Hypothalamus (tissue), 51 donors: ENCODE measurements around the gene GPATCH3.
"Not testable (repeated sequence)": the region's sequence is repeated elsewhere in the genome, so short reads cannot be mapped to it uniquely, and the experiment has no call there.

Experiments
- DNase-seq, 51 donors: peaks; one replicate each; lab custom pipeline; 2025; lab: John Stamatoyannopoulos, UW

GPATCH3 gene, protein sequence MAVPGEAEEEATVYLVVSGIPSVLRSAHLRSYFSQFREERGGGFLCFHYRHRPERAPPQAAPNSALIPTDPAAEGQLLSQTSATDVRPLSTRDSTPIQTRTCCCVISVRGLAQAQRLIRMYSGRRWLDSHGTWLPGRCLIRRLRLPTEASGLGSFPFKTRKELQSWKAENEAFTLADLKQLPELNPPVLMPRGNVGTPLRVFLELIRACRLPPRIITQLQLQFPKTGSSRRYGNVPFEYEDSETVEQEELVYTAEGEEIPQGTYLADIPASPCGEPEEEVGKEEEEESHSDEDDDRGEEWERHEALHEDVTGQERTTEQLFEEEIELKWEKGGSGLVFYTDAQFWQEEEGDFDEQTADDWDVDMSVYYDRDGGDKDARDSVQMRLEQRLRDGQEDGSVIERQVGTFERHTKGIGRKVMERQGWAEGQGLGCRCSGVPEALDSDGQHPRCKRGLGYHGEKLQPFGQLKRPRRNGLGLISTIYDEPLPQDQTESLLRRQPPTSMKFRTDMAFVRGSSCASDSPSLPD

DNA sequence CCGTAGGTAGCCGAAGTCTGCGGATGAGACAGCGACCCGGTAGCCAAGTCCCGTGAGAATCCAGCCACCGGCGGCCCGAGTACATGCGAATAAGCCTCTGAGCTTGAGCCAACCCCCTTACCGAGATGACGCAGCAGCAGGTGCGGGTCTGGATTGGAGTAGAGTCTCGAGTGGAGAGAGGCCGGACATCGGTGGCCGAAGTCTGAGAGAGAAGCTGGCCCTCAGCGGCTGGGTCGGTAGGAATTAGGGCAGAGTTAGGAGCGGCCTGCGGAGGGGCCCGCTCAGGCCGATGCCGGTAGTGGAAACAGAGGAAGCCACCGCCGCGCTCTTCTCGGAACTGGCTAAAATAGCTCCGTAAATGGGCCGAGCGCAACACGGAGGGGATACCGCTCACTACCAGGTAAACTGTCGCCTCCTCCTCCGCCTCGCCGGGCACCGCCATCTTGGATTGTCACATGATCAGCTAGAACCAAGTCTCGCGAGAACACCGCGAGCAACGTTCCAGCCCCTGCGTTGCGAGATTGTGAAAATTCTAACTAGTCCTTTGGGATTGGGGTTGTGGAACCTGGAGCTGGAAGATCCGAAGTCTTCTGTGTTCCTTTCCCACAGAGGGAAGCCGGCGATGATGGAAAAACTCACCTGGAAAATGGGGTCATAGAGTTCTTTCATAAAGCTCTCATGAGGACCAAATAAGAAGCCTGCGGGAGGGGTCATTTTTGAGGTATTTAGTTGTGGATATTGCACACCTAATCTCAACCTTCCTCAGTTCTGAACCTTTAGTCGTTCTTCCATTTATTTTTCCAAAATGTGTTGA lies at the start of gene GPATCH3:
TSS of gene GPATCH3 (minus strand) at position 467 of the 814 bp plus-strand sequence. CDS start at position 442, 25 bp downstream.
- peak; percentile 11 to 90 (median 74) for DNase-seq

DNA sequence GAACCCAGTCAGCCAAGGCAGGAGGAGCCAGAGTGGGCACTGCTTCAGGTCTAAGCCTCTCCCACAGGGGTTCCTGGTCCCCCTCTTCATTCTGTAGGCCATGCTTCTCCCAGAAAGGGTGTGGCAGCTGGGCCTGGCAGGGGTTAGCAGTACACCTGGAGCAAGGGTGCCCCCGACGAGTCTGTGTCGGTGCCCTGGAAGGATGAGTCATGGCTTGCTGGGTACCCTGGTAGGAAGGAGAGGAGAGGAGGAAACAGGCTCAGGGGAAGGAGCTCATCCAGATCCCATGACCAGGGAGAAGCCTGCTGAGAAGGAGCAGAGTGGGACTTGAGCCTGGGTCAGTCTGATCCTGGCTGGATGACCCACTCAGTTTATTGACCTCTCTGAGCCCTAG lies 49.7 kb upstream of the GPATCH3 start:
- no peak for DNase-seq

DNA sequence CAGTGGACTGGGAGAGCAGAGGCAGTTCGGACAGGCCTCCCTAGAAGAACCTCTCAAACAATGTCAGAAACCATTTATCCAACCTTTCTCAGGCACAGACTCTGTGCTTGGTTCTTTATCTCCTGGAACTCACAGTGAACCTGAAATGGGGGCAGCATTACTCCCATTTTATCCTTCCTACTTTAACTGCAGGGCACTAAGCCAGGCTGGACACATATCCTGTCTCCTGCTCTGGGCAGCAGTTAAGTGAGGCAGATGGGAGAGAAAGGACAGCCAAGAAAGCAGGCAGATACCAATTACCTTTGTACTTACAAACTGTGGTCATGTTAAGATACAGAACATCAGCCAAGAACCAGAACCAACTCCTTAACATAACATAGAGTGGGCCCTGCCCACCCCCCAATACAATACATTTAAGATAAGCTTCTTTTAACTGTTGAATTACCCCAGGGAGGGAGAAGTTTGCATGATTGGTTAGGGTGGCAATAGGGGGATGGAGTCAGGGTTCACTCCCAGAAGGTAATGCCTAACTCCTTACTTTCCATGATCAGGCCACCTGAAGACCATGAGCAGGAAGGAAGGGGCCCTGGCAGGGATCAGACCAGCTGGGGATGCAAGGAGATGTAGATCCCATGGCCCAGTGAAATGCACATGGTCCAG lies 49.1 kb upstream of the GPATCH3 start:
- no peak for DNase-seq

DNA sequence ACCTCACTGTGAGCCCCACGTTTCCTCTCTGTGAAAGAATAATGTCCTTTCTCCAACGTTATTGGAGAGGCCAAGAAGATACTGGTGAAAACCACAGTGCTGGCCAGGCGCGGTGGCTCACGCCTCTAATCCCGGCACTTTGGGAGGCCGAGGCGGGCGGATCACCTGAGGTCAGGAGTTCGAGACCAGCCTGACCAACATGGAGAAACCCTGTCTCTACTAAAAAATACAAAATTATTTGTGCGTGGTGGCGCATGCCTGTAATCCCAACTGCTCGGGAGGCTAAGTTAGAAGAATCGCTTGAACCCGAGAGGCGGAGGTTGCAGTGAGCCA lies 48.4 kb upstream of the GPATCH3 start:
- DNase-seq = not testable (repeated sequence)

DNA sequence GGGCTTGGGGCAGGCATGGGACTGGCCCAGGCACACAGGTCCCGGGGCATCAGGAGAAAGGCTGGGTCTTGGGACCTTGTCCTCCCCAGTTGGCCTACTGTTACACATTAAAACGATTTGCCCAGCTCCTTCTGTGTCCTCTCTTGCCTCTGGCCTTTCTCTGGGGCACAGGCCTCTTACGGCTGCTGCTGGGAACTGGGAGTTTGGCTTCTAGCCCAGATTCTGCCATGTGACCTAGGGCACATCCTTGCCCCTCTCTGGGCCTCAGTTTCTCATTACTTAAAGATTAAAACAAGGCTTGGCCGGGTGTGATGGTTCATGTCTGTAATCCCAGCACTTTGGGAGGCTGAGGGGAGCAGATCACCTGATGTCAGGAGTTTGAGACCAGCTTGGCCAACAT lies 46.0 kb upstream of the GPATCH3 start:
- peak in 2 of 51 donors; percentile 1 to 4 for DNase-seq

DNA sequence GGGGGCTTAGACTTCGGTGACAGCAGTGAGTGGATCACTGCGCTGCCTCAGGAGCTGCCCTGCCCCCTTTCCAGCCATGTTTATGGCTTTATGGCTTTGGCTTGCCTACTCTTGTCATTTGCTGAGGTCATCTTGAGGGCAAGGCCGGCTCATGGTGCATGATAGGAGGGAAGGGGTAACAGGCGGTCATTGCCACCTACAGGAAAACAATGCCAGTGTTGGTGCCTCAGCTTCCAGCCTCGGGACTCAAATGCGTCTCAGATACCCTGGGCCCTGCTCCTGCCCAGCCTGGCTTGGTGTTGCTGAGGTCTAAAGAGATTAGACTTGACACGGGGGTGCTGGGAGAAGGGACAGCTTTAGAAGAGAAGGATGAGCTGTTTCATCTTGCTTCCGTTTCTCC lies 45.5 kb upstream of the GPATCH3 start:
- no peak for DNase-seq

DNA sequence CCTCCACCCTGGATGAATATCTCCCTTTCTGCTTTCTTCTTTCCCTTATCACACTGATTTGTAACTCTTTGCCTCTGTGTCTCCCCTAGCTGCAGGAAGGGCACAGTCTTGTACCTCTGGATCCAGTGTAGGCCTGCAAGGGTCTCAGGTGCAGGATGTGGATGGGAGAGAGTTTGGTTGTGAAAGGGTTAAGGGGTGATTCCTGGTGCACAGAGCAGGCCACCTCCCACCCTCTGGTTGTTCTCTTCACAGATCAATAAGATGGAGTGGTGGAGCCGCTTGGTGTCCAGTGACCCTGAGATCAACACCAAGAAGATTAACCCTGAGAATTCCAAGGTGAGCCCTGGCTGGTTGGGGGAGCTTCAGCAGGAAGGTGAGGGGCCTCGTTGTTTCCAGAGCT lies 44.9 kb upstream of the GPATCH3 start:
- no peak for DNase-seq

DNA sequence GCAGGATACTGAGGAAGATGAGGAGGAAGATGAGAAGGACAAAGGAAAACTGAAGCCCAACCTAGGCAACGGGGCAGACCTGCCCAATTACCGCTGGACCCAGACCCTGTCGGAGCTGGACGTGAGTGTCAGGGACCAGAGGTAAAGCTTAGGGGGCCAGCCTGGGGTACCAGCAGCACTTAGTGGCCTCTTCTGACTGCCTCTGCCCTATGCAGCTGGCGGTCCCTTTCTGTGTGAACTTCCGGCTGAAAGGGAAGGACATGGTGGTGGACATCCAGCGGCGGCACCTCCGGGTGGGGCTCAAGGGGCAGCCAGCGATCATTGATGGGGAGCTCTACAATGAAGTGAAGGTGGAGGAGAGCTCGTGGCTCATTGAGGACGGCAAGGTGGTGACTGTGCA lies 42.4 kb upstream of the GPATCH3 start:
- no peak for DNase-seq

DNA sequence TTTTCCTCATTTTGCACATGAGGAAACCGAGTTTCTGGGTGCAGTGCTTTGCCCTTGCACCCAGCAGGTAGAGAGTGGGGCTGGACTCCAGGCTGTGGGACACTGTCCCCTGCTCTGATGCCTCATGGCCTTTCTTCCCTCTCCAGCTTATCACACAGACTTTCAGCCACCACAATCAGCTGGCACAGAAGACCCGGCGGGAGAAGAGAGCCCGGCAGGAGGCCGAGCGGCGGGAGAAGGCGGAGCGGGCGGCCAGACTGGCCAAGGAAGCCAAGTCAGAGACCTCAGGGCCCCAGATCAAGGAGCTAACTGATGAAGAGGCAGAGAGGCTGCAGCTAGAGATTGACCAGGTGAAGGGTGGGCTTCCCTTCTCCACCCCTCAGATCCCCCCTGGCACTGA lies 41.0 kb upstream of the GPATCH3 start:
- DNase-seq = no peak

DNA sequence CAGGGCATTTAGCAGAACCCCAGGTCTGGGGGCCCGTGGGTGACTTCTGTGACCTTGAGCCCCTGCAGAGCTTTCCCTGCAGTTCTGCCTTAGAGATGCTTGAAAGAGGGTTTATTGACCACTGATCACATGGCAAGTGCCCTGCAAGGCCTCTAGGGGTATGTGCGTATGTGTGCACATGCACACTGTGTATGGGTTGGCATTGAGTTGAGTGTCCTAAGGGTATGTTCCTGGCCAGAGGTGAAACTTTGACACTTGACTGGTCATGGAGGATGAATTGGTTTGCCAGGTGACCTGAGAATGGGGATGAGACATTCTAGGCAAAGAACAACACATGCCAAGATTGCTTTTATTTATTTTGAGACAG lies 38.4 kb upstream of the GPATCH3 start:
- no peak for DNase-seq

DNA sequence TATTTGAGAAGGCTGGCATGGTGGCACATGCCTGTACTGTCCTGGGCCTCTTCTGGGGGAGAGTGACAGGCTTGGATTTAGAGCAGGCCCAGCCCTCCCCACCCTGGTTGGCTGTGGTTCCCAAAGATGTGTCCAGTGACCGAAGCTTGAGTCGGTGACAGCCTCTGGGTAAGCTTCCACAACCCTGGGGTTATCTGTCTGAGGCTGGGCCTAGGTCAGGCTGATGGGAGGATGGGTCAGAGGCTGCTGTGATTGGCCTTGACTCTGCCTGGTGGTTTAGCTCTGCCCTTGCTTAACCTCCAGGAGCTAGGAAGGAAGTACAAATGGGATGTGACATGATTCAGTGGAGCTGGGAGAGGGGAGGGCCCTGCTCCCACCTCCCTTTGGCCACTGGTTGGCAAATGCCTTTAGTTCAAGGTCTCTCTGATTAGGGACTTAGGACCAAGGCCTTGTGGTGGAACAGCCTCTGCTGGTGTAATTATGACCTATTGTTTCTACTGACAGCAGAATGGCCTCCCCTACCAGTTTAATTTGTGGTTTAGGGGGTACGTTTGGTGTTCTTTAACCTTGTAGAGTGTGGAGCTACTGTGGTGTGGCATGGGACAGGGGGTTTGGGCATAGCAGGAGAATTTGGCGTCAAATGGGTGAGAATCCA lies 37.9 kb upstream of the GPATCH3 start:
- DNase-seq = no peak

DNA sequence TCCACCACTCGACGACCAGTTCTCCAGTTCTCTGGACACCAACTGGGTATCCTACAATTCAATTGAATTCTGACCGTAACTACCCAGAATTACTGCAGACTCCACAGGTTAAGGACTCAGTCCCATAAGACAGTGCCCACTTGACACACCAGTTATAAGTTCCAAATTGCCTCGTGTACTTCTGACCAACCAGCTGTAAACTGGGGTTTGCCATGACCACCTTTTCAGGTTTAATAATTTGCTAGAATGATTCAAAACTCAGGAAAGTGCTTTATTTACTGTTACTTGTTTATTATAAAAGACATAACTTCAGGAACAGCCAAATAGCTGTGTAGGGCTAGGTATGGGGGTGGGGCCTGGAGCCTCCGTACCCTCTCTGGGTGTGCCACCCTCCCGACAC lies 36.6 kb upstream of the GPATCH3 start:
- no peak for DNase-seq

DNA sequence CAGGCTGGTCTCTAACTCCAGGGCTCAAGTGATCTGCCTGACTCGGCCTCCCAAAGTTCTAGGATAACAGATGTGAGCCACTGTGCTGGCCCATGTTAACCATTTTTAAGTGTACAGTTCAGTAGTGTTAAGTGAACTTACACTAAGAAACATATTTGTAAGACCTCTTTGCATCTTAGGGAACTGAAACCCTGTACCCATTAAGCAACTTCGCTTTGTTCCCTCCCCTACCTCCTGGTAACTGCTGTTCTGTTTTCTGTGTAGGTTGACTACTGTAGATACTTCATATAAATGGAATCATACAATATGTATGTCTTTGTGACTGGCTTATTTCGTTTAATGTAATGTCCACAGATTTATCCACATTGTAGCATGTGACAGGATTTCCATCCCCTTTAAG lies 32.3 kb upstream of the GPATCH3 start:
- DNase-seq = no peak

DNA sequence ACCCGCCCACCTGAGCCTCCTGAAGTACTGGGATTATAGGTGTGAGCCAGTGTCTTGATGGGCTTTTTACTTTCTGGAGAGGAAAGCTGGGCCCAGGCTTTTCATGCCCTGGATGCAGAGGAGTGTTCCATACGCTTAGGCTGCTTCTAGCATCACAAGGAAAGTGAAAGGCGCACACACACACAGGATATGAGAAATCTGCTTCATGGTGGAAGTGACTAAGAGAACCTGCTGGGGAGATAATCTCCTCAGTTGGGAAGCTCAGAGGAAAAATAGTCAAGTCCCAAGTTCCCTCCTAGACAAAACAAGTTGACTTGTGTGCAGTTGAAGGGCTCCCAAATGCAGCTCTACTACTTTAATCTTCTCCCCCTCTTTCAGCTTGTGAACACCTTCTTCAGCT lies 23.4 kb upstream of the GPATCH3 start:
- DNase-seq = no peak

DNA sequence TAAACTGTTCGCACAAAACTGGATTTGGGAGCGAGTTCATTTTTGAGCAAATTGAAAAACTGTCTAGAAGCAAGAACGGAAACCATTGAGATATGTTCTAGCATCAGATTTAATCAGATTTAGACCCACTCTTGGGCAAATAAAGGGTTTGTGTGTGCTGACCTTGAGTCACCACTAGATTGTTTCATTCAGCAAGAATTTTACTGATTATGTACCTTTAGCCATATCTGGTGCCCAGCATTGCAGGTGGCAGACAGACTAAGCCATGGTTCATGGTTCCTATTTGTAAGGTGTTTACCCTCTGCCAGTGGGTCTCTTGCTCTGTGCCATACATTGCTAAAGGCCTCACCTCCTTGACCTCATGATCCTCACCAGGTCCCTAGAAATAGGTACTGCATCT lies 22.6 kb upstream of the GPATCH3 start:
- DNase-seq = no peak

DNA sequence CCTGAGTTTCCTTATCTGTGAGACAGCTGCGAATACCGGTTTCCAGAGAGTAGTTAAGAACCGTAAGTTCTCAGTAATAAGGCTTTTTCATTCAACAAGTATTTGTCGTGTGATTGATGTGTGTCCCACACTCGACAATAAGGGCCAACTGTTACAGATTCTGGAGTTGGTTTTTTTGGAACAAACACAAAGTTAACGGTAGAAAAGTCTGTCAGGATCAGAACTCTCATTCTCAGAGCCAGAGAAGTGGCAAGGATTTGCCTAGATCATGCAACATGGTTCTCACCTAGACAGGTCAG lies 22.1 kb upstream of the GPATCH3 start:
- DNase-seq = no peak

DNA sequence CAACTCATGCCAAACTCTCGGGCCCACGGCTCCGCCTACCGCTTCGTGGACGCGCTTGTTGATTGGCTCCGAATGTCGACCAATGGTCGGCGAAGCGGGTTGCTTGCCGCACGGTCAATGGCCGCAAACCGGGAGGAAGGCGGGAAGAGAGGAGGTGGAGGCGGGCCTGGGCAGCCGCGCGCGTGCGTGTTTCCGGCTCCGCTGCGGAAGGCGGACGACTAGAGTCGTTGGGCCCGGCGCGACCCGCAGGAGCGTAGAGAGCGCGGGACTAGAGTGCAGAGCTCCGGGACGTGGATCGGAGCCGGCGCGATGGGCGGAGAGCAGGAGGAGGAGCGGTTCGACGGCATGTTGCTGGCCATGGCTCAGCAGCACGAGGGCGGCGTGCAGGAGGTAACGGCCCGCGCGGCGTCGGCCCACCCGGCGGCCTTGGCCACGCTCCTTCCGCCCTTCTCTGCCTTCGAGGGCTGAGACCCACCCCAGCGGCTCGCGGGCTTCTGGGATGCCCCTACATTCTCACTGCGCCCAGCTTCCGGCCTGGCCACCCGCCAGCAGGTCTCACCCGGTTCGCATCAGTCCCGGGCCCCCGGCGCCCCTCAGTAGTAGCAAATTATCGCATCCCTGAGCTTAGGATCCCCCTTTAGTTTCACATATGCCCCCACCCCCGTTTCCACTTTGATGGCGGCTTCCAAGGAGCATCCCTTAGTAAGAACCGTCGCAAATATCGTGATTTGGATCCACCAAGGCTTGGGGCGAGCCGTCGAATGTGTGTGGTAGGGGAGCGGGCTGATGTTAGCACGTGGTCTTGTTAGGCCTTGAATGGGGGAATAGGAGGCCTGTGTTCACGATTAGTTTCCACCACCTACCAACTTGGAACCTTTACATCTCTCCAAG lies 21.5 kb upstream of the GPATCH3 start, which contains the start of gene NUDC:
TSS of gene NUDC (plus strand) at position 204 of the 891 bp plus-strand sequence. CDS start at position 310, 106 bp downstream.
- DNase-seq = peak; percentile 78 to 99 (median 97)

DNA sequence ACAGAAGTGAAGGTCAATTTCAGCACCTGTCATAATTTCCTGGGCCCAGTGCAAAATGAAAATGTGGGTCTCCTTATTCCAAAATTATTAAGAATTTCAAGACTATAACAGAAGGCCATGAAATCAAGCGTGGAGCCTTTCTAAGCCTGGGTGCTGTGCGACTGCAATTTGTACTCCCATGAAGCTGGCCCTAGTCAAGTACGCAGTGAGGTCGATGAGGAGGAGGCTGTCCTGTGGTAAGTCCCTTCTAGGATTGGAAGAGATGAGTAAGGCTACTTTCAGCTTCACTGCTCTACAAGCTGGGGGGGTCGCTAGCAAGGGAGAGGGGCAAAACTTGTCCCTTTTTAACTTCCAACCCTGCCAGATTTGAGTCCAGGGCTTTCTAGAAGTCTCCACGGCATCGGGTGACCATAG lies 20.9 kb upstream of the GPATCH3 start:
- DNase-seq = no peak

DNA sequence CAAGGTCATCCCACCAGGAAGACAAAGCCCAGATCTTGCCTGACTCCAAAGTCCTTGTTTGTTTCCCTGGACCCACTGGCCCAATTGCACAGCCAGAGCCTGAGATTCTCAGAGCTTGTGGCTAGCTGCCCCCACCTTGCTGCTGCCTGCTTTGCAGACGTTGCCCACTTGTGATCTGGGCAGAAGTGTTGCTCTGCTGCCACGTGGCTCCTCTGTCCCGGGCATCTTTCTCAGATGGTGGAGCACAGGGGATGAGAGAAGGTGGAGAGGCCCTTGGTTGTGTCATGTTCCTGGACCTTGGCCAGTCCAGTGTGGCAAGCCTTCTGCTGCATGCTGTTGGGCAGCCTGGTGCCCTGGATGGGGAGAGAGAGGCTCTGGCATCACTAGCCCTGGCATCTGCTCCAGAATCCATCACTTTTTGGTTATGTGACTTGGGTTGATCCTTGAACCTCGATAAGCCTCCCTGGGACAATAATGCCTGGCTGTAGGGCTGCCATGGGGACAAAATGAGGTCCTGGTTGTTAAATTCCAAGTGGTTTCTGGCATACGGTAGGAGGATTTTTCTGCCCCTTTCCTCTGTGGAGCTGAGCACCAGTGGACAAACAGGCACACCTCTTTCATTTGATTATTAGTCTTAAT lies 15.1 kb upstream of the GPATCH3 start:
- no peak for DNase-seq
